Ecto neural progenitor cell (in vitro differentiated cells): ENCODE data around the gene NR2F6.
"Not testable (repeated sequence)": the region's sequence is repeated elsewhere in the genome, so short reads cannot be mapped to it uniquely, and the experiment has no call there.

Experiments
- DNase-seq: peaks from one replicate; pipeline ENCODE4 v3.0.0-alpha.2; 2018; ENCODE audit warnings: low spot score

Gene NR2F6

DNA sequence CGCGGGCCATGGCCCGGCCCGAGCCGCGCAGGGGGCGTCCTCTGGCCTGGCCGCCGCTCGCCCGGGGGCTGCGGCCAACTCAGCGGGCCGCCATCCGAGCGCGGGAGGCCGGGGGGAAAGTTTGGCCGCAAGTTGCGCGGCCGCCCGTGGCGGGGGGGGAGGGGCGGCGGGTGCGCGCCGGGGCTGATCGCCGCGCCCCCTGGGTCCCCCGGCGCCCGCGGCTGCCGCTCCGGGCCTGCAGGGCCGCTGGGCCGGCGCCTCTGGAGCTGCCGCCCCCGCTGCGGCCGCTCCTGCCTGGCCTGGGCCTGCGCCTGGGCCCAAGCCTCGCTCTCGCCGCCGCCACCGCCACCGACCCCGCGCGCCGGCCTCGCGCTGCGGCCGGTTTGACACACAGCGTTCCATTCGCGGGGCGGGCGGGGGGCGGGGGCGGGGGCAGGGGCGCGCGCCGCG, at the start of gene NR2F6:
Gene NR2F6, minus strand, starts transcription at position 385 of the 450 bp plus-strand sequence. CDS start 699 bp downstream, outside the sequence.
- no peak for DNase-seq

DNA sequence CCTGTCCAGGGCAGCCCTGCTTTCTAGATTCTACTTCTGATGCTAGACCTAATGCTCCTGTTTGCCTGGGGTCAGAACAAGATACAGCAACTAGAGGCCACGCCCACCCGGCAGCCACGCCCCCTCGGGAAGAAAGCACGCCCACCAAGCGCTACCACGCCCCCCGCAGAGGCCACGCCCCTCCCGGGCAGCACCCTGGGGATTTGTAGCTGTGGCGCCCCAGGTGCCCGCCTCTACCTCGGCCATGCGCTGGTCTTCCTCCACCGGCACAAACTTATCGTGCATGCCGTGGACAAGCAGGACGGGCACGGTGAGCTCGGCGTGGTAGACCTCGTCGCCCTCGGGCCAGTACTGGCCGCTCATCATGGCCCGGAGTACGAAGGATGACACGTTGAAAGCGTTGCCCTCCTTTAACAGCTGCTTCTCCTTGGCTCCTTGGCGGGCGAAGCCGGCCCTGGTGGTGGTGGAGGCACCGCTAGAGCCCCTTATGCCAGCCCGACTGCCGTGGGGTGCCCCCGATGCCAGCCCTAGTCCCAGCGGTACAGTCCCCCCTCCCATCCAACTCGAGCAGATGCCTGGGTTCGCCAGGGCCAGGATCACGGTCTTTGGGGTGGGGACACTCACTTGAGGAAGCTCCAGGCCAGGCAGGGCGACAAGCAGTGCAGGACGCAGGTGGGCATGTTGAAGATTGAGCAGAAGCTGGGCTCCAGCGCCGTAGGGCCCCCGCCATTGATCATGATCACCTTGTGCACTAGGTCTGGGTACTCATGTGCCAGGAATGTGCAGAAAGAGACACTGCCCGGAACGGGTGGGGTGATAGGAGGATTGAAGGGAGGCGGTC, 48.6 kb upstream of the NR2F6 start:
- DNase-seq = peak; percentile 86

DNA sequence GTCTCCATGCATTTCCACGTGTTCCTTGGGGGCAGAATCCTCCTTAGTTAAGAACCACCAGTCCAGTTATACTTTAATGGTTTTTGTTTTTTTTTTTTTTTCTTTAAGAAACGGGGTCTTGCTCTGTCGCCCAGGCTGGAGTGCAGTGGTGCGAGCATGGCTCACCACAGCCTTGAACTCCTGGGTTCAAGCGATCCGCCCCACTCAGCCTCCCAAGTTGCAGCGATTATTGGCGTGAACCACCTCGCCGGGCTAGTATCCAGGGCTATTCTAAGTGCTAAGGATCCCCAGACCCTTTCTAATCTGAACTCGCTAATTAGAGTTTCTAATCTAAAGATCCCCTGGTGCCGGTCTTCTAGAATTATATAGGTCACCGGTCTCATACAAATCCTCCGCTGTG, 47.9 kb upstream of the NR2F6 start:
- no peak for DNase-seq

DNA sequence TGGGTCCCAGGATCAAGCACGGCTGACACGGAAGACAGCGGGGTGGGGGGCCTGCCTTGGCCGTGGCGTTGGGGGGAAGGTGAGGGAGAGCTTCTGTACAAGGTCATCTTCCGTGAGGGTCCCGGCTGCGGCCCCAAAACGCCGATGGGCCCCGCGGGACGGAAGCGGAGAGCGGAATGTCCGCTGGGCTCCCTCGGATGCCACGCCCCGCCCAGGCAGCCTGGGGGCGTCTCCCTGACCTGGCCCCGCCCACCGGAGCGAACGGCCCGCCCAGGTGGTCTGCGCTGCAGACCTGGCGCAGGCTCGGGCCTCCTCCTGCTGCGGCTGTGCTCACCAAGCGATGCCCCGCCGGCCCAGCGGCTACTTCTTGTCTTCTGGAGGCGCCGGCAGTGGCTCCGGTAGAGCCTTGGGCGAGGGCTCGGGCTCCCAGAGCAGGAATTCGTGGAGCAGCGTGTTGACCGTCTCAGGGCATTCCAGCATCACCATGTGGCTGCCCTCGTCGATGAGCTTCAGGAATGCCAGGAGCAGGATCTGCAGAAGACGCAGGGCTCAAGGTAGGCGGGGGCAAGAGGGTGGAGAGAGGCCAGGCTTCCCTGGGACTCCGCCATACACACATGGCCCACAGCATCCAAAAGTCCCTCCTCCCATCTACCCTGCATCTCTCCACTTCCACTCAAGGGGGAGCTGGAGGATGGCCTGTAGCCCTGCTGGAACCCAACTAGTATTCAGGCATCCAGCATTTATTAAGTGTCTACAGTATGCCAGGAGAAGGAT, 46.8 kb upstream of the NR2F6 start:
- peak; percentile 87 for DNase-seq

DNA sequence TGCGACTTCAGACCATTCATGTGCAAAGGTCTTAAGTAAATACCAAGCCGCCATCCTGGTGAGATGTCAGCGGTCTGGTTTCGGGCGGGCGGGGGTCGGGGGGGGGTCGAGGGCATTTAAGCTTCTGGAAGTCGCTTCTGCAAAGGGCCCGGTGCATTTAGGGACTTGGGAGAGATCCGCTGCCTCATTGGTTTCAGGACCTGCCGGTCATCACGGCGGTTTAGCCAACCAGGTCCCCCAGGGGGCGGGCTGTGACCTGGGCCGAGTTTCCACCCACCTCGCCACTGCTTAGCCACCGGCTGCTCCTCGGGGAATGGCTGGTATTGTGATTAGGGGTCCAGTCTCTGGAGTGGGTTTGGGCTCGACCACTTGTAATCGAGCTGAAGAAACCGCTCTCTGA, 43.8 kb upstream of the NR2F6 start:
- DNase-seq = peak; percentile 87

DNA sequence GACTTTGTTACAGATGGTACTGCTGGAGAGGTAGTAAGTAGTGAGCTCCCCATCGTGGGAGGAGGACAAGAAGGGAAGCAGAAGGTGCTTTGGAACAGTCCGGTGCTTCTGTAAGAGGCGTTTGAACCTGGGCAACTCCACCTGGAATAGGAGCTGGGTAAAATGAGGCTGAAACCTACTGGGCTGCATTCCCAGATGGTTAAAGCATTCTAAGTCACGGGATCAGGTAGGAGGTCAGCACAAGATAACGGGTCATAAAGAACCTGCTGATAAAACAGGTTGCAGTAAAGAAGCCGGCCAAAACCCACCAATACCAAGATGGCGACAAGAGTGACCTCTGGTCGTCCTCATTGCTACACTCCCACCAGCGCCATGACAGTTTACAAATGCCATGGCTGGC, 41.0 kb upstream of the NR2F6 start:
- no peak for DNase-seq

DNA sequence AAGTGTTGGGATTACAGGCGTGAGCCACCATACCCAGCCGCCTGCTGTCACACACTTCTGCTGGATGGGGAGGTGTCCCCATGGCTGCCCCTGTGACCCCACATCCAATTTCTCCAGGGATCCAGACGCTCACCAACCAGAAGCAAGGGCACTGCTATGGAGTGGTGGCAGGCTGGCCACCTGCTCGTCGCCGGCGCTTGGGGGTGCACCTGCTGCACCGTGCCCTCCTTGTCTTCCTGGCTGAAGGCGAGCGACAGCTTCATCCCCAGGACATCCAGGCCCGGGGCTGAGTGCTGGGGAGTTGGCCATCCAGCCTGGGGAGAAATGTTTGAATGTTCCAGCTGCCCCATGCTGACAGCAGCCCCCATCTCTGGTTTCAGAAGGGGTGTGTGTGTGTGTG, 40.5 kb upstream of the NR2F6 start:
- no peak for DNase-seq

DNA sequence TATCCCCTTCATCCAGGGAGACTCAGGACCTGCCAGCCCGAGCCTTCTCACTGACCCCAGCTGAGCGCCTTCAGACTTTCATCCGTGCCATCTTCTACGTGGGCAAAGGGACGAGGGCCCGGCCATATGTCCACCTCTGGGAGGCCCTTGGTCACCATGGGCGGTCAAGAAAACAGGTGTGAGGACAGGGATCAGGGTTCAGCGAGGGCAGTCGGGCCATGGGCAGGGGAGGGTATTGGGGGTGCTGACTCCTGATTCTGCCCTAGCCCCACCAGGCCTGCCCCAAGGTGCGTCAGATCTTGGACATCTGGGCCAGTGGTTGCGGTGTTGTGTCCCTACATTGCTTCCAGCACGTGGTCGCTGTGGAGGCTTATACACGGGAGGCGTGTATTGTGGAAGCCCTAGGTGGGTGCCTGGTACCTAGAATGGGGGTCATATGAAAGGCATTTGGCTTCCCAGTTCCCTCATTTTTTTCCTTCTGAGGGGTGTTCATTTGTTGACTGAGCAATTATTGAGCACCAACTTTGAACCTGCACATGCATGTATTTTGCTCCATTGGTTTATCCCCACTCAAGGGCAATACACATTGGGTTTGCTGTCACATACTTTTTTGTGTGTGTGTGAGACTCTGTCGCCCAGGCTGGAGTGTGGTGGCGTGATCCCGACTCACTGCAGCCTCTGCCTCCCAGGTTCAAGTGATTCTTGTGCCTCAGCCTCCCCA, 39.9 kb upstream of the NR2F6 start:
- DNase-seq = no peak

DNA sequence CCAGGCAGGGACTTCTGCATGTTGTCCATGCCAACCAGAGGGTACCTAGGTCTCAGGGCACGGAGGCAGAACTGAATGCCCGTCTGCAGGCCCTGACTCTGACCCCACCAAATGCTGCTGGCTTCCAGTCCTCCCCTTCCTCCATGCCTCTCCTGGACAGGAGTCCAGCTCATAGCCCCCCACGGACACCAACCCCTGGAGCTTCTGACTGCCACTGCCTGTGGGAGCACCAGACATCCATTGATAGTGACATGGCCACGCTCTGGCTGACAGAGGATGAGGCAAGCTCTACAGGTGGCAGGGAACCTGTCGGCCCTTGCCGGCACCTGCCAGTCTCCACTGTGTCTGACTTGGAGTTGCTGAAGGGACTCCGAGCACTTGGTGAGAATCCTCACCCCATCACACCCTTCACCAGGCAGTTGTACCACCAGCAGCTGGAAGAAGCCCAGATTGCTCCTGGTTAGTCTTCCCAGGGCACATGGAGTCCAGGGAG, 37.8 kb upstream of the NR2F6 start:
- DNase-seq = no peak

DNA sequence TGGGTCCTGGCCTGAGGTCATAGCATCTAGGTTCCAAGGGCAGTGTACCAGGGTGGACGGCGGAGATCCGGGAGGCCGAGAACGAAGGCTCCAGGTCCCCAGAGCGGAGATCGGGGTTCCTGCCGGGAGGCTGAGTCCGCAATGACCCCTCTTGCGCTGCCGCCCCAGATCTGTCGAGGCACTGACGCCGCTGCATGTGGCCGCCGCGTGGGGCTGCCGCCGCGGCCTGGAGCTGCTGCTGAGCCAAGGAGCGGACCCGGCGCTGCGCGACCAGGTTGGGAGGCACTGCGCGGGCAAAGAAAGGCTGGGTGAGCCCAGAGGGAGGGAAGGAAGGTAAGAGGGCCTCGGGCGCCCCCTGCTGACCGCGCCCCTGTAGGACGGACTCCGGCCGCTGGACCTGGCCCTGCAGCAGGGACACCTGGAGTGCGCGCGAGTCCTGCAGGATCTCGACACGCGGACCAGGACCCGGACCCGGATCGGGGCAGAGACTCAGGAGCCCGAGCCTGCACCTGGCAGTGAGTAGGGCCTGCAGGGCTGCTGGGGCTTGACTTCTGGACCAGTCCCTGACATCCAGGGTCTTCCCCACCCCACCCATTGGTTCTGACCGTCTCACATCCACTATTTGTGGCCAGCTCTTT, 36.9 kb upstream of the NR2F6 start:
- peak; percentile 92 for DNase-seq

DNA sequence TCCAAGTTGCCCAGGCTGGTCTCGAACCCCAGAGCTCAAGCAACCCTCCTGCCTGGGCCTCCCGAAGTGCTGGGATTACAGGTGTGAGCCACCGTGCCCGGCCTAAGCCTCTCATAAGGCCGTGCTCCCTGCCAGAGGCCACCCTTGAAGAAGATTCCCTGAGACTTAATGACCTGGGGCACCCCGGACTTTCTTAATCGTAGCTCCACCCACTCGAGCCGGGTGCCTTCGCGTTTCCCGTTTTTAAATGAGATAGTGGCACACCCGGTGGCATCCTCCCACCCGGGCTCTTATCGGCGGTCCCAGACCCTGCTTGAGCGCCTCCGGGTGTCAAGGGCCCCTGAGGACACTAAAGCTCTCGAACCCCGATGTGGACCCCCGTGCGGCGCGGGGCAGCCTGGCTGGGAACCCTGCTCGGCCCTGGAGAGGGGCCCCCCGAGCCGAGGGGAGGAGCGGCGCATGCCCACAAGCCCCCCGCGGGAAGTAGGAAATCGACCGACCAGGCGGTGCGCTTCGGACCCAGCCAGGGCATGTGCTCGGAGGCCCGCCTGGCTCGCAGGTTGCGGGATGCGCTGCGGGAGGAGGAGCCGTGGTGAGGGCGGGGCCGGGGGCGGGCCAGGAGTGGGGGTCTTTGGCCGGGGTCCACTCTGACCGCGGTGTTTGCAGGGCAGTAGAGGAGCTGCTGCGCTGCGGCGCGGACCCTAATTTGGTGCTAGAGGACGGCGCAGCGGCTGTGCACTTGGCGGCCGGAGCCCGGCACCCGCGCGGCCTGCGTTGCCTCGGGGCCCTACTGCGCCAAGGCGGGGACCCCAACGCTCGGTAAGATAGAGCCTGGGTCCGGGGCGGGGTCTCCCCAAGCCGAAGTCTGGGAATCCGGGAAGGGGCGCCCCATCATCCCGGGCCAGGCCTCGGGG, 35.9 kb upstream of the NR2F6 start, which contains the start of gene ANKLE1:
Gene ANKLE1, plus strand, starts transcription at position 511 of the 914 bp plus-strand sequence. Its CDS starts 20 bp downstream, at position 531.
- no peak for DNase-seq

DNA sequence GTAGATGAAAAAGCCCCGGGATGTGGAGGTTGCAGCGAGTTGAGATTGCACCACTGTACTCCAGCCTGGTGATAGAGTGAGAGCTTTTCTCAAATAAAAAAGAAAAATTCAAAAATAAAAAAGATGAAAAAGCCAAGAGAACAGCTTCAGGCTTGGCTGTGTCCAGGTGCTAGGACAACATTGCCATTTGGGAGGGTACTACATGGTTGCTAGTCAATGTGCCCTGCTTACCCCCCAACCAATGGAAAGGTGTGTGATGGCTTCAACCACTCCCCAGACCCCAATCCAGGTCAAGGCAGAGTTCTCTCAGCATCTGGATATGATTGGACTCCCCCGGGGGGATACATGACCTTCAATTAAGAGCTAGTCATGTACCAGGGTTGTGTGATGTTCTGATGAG, 33.7 kb upstream of the NR2F6 start:
- DNase-seq = no peak

DNA sequence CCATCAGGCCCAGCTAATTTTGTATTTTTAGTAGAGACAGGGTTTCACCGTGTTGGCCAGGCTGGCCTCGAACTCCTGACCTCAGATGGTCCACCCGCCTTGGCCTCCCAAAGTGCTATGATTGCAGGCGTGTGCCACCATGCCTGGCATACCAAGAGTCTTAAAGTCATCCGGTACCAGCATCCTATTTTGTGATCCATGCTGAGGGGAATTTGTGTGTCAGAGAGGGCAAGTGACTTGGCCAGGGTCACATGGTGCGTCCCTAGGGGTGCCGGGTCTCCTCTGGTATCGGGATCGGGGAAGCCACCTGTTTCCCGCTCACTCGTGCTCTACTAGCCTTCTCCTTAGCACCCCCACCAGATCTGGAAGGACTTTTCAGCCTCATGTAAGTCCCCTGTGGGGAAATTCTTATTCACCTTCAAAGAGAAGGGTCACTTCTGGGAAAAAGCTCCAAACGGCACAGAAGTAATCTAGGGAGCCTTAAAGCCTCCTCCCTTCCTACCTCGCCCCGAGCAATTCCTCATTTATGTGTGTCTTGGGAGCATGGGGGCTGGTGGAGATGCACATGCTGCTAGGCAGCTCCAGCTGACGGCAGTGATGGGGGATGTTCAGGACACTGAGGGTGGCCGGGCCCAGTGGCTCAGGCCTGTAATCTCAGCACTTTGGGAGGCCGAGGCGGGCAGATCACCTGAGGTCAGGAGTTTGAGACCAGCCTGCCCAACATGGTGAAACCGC, 29.9 kb upstream of the NR2F6 start:
- DNase-seq = no peak

DNA sequence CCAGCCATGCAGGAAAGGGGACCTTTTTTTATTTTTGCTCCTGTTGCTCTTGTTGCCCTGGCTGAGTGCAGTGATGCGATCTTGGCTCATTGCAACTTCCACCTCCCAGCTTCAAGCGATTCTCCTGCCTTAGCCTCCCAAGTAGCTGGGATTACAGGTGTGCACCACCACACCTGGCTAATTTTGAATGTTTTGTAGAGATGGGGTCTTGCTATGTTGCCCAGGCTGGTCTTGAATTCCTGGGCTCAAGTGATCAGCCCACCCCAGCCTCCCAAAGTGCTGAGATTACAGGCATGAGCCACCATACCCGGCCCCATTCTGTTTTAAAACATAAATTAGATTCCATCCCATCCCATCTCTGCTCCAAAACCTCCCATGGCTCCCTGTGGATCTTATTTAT, 29.2 kb upstream of the NR2F6 start:
- DNase-seq = not testable (repeated sequence)

DNA sequence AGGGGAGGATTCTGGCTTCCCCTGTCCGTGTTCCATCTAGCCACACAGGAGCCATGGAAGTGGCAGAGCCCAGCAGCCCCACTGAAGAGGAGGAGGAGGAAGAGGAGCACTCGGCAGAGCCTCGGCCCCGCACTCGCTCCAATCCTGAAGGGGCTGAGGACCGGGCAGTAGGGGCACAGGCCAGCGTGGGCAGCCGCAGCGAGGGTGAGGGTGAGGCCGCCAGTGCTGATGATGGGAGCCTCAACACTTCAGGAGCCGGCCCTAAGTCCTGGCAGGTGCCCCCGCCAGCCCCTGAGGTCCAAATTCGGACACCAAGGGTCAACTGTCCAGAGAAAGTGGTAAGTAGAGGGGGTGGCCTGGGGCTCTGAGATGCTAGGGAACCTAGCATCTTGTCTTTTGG, 23.0 kb upstream of the NR2F6 start:
- no peak for DNase-seq

DNA sequence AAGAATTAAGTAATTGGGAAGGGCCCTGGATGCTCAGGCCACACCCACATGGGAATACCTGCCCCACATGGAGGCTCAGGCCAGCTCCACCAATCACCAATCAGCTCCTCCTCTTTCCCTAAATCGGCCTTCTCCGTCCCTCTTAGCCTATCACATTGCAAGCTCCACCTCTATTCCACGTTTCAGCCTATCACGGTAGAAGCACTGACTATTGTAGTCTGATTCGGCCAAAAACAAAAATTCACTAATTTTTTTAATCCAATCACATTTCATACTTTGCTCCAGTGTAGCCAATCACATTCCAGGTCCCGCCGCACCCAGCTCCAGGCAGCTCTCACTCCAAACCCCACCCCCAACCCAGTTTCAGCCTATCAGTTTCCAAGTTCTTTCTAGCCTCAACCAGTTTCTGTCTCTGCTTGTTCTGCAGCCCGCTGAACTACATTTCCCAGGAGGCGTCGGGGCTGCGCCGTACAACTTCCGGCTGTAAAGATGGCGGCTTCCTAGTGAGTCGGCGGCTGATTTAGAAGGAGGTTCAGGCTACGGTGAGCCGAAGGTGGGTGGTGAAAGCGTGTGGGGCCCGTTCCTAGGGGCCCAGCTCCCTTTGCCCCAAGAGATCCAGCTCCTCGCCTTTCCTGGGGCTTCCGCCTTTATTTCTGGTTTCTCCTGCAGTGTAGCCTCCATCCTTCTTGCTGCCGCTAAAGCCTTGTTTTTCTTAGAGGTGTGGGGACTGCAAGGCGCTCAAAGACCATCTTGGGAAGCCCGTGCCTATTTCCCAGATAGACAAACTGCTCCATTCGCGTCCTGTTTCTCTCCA, 21.5 kb upstream of the NR2F6 start, which contains the start of gene BABAM1:
Gene BABAM1, plus strand, starts transcription at position 469 of the 814 bp plus-strand sequence. CDS start 1,364 bp downstream, outside the sequence.
- DNase-seq = peak; percentile 96

DNA sequence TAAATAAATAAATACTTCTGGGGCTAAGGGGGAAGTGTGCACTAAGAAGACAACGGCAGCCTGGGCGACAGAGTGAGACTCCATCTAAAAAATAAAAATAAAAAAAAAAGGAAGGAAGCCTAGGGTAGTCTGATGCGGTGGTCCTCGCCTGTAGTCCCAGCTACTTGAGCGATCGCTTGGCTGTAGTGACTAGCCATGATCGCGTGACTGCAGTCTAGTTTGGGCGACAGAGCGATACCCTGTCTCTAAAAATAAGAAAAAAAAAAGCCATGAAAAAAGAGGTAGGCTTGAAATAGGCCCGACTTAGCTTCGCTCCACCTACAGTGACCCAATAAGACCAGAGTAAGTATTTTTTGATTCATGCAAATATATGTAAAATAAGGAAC, 20.9 kb upstream of the NR2F6 start:
- no peak for DNase-seq

DNA sequence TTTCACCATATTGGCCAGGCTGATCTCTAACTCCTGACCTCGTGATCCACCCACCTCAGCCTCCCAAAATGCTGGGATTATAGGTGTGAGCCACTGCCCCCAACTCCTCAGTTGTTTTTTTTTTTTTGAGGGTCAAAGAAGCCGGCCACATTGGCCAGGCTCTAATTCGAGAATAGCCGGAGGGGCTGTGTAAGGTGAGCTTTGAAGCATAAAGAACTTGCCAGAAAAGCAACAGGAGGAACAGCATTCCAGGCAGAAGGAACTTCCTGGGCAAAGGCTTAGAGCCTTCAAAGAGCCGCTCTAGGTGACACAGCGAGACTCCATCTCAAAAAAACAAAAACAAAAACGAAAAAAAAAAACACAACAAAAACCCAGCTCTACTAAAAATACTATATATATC, 20.3 kb upstream of the NR2F6 start:
- DNase-seq = no peak

DNA sequence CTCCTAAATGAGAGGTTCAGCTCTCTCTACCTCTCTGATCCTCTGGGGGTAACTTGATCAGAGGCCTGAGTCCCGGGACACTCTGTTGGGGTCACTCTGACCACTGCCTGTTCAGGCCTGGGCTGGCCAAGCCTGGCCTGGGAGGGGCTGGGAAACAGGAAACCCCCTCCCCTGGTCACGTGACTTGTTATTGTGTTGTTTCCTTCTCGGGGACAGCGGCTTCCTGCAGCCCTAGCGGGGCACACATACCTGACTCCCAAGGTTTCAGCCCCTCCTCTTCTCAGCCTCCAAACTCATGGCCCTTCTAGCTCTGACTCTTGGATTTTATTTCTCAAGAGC, 18.9 kb upstream of the NR2F6 start, which contains the start of gene USHBP1:
Gene USHBP1, minus strand, starts transcription at position 105 of the 339 bp plus-strand sequence. CDS start 446 bp downstream, outside the sequence.
- DNase-seq = no peak
